ENCODE data around the gene FLT3.
"Not testable (repeated sequence)": the region's sequence is repeated elsewhere in the genome, so short reads cannot be mapped to it uniquely, and the experiment has no call there.

Gene FLT3

GRCh38 chr13:28100150-28101121, at the start of gene FLT3:
FLT3 (minus strand) TSS chr13:28100576; CDS start chr13:28100510, 66 bp downstream.
- DNase-seq, result peak; percentile 21

- no peak for DNase-seq
Observed at GRCh38 chr13:28147495-28147894, 47.1 kb upstream of the FLT3 start.

GRCh38 chr13:28145049-28145448, 44.7 kb upstream of the FLT3 start:
- no peak for DNase-seq

GRCh38 chr13:28141542-28141941, 41.2 kb upstream of the FLT3 start:
- not testable (repeated sequence) for DNase-seq

DNA sequence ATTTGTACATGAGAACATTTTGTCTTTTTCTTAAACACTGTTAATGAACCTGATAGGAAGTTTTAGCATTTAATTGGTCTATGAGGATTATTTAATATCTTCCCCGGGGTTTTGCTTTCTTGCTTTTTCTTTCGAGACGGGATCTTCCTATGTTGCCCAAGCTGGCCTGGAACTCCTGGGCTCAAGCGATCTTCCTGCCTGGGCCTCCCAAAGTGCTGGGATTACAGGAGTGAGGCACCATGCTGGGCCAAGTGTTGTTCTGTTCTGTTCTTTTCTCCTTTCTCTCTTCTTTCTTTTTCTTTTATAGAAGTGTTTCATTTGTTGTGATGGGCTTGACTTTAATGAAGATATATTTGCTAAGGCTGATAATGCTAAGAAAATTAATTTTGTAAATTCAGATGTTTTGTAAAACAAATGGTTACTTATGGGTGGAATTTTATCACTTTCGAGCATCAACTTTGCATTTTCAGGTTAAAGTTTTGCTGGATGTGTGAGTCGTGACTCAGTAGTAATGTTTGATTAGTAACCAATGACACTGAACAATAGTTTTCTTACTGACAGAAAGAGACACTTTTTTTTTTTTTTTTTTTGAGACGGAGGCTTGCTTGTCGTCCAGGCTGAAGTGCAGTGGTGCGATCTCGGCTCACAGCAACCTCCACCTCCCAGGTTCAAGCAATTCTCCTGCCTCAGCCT, 40.2 kb upstream of the FLT3 start:
- no peak for DNase-seq

DNA sequence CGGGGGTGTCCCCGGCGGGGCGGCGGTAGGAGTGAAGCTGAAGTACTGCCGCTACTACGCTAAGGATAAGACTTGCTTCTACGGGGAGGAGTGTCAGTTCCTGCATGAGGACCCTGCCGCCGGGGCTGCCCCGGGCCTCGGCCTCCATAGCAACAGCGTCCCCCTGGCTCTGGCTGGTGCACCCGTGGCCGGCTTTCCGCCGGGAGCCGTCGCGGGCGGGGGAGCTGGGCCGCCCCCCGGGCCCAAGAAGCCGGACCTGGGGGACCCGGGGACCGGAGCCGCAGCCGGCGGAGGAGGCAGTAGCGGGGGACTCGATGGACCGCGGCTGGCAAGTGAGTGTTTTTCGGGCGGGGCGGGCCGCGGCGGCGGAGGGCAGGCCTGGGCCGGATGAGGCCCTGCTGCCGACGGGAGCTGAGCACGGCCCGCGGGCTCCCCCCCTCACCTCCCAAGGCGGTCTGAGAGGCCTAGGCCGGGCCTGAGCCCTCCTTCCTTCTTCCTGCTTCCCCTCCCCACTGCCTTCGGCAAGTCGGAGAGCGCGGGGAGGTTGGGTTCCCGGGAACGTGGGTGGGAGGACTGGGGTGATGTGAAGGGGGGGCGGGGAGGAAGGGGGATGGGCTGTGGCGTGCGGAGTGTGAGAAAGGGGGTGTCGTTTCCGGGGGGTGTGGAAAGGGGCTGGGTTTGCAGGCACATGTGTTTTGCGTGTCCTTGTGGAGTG, 38.5 kb upstream of the FLT3 start:
- peak; percentile 58 for DNase-seq

DNA sequence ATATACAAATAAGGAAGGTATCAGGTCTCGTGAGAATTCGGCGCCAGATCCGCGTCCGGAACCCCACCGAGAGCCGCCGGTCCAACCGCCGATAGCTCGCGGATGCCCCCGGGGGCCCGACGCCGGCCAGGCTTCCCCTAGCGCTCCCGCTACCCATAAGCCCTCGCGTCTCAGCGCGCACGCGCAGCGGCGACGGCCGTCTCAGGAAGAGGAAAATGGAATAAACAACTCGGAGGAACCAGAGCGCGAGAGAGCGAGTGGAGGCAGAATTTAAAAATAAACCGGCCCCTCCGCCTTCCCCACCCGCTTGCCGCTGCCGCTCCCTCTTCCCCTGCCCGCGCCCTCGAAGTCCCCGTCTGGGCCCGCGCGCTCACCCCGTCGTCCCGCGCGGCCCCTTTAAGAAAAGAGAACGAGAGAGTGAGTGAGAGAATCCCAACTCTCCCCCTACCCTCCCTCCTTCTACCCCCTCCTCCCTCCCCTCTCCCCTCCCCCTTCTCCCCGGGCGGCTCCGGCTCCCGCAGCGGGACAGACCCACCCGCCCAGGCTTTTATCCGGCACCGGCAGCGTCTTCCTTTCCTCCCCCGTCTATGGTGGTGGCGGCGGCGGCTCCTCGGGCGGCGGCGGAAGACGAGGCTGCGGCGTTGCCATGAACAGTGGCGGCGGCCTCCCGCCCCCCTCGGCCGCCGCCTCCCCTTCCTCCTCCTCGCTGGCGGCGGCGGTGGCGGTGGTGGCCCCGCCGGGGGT, 37.8 kb upstream of the FLT3 start, which contains the start of gene PAN3:
PAN3 (plus strand) TSS at position 534 of the 744 bp plus-strand sequence; CDS start at position 647, 113 bp downstream.
- DNase-seq, result peak; percentile 72

DNA sequence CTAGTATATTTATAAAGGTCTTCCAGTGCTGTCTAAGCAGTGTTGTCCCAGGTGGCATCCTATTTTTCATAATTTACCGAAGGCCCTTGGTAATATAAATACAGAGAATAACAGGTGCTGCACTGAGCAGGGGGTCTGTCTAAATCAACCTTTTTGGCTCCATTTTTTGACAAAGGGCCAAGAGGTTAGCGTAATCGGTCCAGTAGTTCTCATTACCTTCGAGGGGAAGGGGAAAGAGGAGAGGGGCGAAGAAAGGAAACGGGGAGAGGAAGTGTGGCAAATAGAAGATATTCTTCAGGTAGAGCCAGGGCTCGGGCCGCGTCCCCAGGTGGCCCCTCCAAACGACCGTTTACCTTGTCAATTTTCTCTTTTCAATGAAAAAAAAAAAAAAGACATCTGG, 37.2 kb upstream of the FLT3 start:
- peak; percentile 69 for DNase-seq

DNA sequence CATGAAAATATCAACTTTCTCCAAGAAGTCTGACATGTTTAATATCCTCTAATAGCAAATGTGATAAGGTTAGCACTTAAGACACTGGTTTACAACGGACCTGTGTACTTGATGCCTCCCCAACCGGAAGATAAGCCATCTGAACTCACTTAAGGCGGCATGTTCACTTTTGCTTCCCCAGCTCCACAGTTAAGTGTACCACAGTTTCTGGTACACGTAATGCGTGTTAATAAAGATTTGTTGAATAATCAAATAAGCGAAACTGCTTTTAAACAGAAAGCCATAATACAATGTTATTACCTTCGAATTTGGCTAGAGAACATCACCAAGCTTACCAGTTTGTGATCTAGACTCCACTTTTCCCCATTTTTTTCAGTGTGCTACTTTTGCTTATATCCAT, 36.5 kb upstream of the FLT3 start:
- peak; percentile 27 for DNase-seq

GRCh38 chr13:28131646-28132045, 31.3 kb upstream of the FLT3 start:
- no peak for DNase-seq

- DNase-seq, result no peak
Observed at GRCh38 chr13:28129911-28130693, 29.7 kb upstream of the FLT3 start.

DNA sequence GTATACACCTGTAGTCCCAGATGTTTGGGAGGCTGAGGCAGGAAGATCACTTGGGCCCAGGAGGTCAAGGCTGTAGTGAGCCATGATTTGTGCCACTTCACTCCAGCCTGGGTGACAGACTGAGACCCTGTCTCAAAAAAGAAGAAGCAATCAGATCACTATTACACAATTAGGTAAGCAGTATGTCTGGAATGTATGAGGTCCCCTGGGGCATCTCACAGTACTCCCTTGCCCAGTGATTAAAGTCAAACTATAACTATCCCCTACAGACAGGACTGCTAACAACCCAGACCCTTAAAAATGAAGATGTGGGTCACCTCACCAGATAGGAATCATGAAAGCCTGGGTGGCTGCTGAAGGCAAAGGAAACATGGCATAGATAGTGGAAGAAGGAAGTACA, 28.6 kb upstream of the FLT3 start:
- no peak for DNase-seq

DNA sequence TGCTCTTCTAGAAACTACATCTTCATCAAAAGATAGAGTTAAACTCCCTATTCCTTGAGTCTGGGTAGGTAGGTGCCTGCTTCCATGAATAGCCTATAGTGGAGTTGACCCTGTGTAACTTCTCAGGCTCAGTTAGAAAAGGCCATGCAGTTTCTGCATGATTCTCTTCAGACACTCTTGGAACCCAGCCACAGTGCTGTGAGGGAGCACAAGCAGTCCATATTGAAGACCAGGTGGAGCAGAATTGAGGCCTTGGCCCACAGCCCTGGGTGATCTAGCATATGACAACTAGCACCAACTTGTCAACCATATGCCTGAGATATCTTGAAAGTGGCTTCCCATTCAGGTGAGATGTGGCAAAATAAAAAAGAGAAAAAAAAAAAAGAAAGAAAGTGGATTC, 27.7 kb upstream of the FLT3 start:
- DNase-seq, result peak; percentile 82

DNA sequence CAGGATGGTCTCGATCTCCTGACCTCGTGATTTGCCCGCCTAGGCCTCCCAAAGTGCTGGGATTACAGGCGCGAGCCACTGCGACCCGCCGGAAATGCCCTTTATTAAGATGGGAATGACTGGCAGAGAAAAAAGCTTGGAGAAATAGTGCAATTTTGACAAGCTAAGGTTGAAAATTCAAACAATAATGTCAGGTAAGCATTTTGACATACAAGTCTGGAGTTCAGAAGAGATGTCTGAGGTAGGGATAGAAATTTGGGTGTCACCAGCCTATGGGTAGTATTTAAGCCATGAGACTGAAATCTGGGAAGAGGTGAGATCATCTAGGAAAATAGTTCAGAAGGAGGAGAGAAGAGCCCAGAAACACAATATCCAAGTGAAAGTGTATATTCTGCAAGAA, 20.8 kb upstream of the FLT3 start:
- no peak for DNase-seq

- no peak for DNase-seq
Observed at GRCh38 chr13:28120317-28120716, 19.9 kb upstream of the FLT3 start.

DNA sequence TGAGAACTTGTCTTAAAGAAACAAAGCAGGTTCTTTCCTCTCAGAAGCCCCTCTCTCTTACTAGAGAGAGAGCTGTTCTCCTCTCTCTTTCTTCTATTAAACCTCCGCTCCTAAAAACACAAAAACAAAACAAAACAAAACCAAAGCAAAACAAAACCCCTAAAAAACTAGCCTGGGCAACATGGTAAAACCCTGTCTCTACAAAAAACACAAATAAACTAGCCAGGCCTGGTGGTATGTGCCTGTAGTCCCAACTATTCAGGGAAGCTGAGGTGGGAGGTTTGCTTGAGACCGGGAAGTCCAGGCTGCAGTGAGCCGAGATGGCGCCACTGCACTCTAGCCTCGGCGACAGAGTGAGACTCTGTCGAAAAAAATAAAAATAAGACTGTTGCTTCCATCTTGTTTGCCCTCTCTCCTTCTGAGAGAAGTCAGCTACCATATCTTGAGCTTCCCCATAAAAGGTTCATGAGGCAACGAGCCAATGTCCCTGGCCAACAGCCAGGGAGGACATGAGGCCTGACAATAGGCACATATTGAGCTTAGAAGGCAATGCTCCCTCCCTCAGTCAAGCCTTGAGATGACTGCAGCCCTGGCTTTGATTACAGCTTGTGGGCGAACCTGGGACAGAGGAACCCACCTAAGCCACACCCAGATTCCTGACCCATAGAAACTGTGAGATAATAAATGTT, 17.5 kb upstream of the FLT3 start:
- DNase-seq, result peak; percentile 5

DNA sequence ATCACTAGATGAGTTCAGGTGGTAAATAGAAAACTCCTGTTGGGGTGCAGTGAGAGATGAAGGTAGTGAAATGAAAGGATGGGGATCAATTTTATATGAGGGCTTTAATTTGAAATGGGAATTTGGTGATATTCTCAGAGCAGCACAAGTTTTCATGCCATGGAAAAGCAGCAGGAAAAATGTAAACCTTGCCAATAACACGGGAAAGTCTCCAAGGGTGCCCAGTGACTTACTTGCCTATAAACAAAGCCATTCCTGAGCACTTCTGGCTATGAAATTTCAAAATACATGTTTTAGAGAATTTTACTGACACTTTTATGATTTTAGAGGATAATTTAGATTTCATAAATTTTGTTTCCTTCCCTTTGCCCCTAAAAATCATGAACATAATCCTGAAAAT, 16.4 kb upstream of the FLT3 start:
- no peak for DNase-seq

DNA sequence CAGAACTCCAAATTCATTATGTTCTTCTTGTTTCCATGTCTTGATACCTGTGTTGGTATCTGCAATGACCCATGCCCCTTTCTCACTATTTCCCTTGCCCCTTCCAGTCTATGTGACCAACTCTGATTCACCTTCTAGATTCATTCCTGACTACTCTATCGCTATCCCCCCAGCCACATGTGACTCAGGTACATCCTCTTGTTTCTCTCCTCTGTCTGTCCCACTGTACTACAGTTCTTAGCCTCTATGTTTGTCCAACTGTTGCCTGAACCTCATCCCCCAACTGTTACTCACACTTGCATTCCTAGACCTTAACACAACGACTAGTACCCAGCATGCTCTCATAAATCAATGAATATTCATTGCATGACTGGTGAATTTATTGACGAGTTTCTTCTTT, 10.0 kb upstream of the FLT3 start:
- DNase-seq, result no peak

DNA sequence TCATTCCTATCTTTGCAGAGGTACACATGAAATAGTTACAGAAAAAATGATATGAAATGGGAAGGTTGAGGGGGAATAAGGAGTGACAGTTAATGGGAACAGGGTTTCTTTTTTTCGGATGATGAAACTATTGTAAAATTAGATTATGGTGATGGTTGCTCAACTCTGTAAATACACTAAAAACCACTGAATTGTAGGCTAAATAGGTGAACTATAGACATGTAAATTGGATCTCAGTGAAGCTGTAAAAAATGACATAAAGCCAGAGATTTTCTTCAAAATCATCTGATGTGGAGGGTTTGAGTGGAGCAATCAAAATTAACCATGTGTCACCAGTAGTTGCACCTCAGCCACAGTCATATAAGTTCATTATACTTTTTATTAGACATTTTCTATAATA, 6.6 kb upstream of the FLT3 start:
- DNase-seq, result no peak

DNA sequence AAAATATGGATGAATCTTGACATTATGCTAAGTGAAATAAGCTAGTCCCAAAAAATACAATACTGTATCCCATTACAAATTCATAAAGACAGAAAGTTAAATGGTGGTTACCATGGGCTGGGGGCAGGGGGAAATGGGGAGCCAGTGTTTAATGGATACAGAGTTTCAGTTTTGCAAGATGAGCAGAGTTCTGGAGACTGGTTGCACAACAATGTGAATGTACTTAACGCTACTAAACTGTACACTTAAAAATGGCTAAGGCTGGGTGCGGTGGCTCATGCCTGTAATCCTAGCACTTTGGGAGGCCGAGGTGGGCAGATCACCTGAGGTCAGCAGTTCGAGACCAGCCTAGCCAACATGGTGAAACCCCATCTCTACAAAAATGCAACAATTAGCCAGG, 1.5 kb upstream of the FLT3 start:
- DNase-seq, result not testable (repeated sequence)
